Measurements from ENCODE around the gene MEX3A.

DNA sequence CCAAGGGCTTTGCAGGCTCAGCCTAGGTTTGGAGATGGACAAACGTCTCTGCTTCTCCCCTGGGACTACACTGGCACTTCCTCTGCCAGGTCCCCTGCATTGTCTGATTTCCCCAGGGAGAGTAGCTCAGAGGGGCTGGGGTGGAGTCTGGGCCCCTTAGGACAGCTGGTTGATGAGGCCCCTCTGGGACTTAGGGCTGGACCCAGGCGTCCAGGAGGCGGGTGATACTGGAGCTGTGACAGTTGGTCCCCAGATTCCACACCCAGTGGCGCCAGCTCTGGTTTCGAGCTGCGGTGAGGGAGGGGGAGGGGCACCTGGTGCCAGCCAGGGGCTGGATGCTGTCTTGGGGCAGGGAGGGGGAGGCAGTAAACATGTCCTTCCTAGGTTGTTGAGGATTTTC is 7.4 kb upstream of the MEX3A start:
- TF ChIP-seq, protein P1, sequence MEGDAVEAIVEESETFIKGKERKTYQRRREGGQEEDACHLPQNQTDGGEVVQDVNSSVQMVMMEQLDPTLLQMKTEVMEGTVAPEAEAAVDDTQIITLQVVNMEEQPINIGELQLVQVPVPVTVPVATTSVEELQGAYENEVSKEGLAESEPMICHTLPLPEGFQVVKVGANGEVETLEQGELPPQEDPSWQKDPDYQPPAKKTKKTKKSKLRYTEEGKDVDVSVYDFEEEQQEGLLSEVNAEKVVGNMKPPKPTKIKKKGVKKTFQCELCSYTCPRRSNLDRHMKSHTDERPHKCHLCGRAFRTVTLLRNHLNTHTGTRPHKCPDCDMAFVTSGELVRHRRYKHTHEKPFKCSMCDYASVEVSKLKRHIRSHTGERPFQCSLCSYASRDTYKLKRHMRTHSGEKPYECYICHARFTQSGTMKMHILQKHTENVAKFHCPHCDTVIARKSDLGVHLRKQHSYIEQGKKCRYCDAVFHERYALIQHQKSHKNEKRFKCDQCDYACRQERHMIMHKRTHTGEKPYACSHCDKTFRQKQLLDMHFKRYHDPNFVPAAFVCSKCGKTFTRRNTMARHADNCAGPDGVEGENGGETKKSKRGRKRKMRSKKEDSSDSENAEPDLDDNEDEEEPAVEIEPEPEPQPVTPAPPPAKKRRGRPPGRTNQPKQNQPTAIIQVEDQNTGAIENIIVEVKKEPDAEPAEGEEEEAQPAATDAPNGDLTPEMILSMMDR (conservative IDR thresholded peaks at IDR 0.05; ENCODE audit: low read length), result no peak
- no peak for TF ChIP-seq EZH2phosphoT487 (IDR thresholded peaks at IDR 0.05; ENCODE audit: borderline replicate concordance)
